HG03442 (cell line): ENCODE data around the gene UBR7.
"Not testable (repeated sequence)": the region's sequence is repeated elsewhere in the genome, so short reads cannot be mapped to it uniquely, and the experiment has no call there.

Experiments
- ATAC-seq: cut with Tn5 transposase; IDR thresholded peaks from one replicate; pipeline ENCODE4 v1.9.1; 2021; ENCODE audit warnings: mild to moderate bottlenecking, moderate library complexity; ENCODE audit not compliant: unreplicated experiment

UBR7 gene

GRCh38 chr14:93195316-93195999 is 11.6 kb upstream of the UBR7 start:
- ATAC-seq, result no peak

DNA sequence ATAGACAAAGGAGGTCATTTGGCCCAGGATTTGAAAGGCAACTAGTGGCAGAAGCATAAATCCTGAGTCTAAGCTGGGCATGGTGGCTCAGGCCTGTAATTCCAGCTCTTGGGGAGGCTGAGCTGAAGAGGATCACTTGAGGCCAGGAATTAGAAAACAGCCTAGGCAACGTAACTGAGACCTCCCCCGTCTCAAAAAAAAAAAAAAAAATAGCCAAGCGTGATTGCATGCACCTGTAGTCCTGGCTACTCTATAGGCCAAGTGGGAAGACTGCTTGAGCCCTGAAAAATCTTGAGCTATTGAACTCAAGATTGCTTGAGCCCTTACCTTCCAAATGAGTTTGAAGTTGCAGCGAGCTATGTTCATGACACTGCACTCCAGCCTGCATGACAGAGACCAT is 8.0 kb upstream of the UBR7 start:
- ATAC-seq, result no peak

DNA sequence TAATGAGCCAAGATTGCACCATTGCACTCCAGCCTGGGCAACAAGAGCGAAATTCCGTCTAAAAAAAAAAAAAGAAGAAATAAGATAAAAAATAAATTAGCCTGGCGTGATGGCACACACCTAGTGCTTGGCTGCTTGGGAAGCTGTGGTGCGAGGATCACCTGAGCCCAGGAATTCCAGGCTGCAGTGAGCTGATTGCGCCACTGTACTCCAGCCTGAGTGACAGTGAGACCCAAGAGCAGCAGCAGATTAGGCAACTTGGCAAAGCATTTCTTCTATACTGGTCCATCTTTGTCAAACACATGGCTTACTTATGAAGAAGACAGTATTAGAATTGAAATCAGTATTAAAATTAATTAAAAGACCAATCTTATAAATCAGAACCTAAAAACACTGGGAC is 6.5 kb upstream of the UBR7 start:
- ATAC-seq, result no peak

GRCh38 chr14:93201155-93201704 is 5.8 kb upstream of the UBR7 start:
- ATAC-seq, result no peak

- peak; percentile 37 for ATAC-seq
These were observed 632 bp downstream of the UBR7 start for GRCh38 chr14:93207468-93208308.

GRCh38 chr14:93212432-93212831 is 5.4 kb downstream of the UBR7 start:
- ATAC-seq, result no peak

GRCh38 chr14:93214598-93214997 is 7.5 kb downstream of the UBR7 start:
- ATAC-seq, result no peak

- ATAC-seq, result peak; percentile 71
These were observed 12.2 kb downstream of the UBR7 start for GRCh38 chr14:93219103-93219726.

GRCh38 chr14:93220509-93220908 is 13.5 kb downstream of the UBR7 start:
- ATAC-seq, result no peak

DNA sequence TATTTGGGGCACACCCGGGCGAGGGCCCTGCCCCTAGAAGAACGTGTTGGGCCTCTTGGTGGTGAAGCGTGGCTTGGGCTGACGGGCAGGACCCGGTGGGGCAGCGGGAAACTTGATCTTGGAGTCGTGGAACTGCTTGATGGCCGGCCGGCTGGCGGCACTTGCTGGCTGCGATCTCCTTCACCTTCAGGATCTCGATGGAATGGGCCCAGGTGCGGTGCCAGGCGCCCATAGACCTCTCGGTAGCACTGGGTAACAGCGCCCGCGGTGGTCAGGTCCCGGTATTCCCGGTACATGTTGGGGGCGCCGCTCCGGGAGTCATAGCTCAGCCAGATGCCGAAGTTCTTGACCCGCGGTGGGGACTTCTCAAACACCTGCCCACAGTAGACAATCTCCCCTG is 16.5 kb downstream of the UBR7 start:
- no peak for ATAC-seq

DNA sequence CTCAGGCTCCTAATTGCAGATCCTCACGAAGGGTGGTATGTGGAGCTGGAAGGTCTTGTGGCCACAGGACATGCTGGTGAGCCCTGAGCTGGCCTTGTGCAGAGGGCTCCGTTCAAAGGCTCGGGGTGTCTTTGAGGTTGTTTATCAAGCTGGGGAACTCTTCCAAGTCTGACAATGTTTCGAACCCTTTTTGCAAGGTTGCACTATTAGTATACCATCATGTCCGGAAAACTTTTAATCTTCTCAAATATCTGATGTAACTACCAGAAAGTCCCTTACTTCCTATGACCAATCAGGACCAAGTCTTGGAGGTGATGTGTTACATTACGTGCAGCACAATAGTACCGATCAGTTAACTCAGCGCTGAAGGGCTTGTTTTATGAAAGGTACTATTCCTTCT is 21.5 kb downstream of the UBR7 start:
- ATAC-seq, result no peak

- ATAC-seq, result no peak
These were observed 23.5 kb downstream of the UBR7 start for GRCh38 chr14:93230539-93230938.

DNA sequence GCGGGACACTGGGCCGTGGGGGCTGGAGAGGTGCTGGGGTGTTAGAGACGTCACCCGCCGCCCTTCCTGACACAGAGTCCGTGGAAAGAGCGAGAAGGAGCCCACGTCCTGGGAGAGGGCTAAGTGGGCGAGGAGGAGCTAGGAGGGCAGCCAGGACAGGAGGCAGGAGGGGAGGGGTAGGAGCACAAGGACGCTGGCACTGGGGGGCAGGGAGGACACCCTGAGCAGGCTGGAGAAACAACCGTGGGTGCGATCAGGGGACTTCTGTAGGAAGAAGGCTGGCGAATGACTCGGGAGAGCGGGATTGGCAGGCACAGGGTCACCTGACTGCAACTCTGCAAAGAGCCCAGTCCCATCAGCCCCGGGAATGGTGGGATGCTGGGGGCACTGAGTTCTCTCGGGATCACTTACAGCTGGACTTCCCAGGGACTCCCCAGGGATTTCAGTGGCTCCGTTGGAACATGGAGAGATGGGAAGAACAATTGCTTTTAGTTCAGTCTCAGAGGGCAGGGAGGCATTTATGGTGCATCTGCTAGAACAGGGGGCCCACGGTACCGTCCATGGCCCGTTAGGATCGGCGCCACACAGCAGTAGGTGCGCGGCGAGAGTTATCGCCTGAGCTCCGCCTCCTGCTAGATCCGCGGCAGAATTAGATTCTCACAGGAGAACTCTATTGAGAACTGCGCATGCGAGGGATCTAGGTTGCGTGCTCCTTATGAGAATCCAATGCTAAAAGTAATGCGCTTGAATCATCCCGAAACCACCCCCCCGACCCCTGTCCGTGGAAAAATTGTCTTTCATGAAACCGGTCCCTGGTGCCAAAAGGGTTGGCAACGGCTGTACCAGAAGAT is 24.3 kb downstream of the UBR7 start:
- no peak for ATAC-seq

- ATAC-seq, result no peak
These were observed 25.1 kb downstream of the UBR7 start for GRCh38 chr14:93232159-93232558.

GRCh38 chr14:93233078-93233477 is 26.0 kb downstream of the UBR7 start:
- ATAC-seq, result not testable (repeated sequence)

GRCh38 chr14:93234798-93235197 is 27.7 kb downstream of the UBR7 start:
- ATAC-seq, result no peak

- no peak for ATAC-seq
These were observed 33.0 kb downstream of the UBR7 start for GRCh38 chr14:93239869-93240677.

- no peak for ATAC-seq
These were observed 33.6 kb downstream of the UBR7 start for GRCh38 chr14:93240678-93241000.

DNA sequence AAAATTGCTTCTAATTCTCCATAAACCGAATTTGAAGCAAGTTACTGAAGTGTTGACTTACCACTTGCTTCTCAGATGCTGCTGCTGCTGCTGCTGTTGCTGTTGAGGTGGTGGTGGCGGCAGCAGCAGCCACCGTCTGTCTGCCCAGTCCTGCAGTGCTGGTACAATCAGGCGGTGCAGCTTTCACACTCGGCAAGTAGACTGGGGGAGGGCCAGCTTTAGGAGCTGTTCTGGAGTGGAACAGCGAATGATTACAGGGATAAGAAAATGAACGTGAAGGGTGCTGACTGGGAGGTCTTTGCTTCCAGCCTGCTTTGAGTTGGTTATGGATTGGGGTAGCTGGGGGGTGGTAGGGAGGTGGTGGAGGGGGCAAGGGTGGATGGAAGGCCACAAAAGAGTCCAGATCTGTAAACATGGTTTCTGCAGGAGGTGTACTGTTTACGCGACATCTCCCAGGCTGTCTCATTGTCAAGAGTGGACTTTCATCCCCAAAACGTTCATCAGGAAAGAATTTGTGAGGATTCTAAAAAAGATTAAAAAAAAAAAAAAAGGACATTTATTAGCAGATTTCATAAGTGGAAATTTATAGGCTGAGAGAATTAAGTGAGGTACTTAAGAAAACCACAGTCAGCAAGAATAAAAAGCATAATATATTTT is 38.8 kb downstream of the UBR7 start:
- ATAC-seq, result no peak

- ATAC-seq, result no peak
These were observed 39.5 kb downstream of the UBR7 start for GRCh38 chr14:93246534-93246933.
